Osteocyte (in vitro differentiated cells): ENCODE data around the gene XKR8. TPM values are rescaled to one million over a fixed set of nuclear protein-coding genes. Genes with fewer than 3 reads are reported as not detected.

ENCODE experiments used
- DNase-seq: peaks from one replicate; pipeline ENCODE4 v3.0.0; 2021; ENCODE audit warnings: mixed read lengths; ENCODE audit not compliant: unreplicated experiment; ENCODE audit errors: extremely low spot score
- H3K27ac Mint-ChIP-seq: one replicate; pipeline ENCODE4 v1.8.0; 2021; ENCODE audit warnings: mild to moderate bottlenecking, mixed read lengths; ENCODE audit not compliant: unreplicated experiment
- H3K27me3 Mint-ChIP-seq: one replicate; pipeline ENCODE4 v1.8.0; 2021; ENCODE audit warnings: mixed read lengths; ENCODE audit not compliant: unreplicated experiment
- H3K36me3 Mint-ChIP-seq: one replicate; pipeline ENCODE4 v1.8.0; 2021; ENCODE audit warnings: mixed read lengths; ENCODE audit not compliant: unreplicated experiment
- H3K4me1 Mint-ChIP-seq: one replicate; pipeline ENCODE4 v1.8.0; 2021; ENCODE audit warnings: mixed read lengths; ENCODE audit not compliant: unreplicated experiment
- H3K4me3 Mint-ChIP-seq: one replicate; pipeline ENCODE4 v1.8.0; 2021; ENCODE audit warnings: mild to moderate bottlenecking, moderate library complexity, mixed read lengths; ENCODE audit not compliant: unreplicated experiment
- H3K9me3 Mint-ChIP-seq: one replicate; pipeline ENCODE4 v1.8.0; 2021; ENCODE audit warnings: mixed read lengths; ENCODE audit not compliant: unreplicated experiment
- CTCF ChIP-seq: fragments of 200-600 bp; sonication (generic); IDR thresholded peaks from 2 replicates; pipeline ENCODE4 v1.5.0; 2021; ENCODE audit warnings: antibody characterized with exemption, mild to moderate bottlenecking, moderate library complexity
- total RNA-seq: library from RNA; stranded (reverse); gene quantifications from 2 replicates; pipeline ENCODE4 v1.2.1, GENCODE V29; 2021

Gene XKR8
- total RNA-seq, 1 donor from 2014 or later, result 3.8 TPM

DNA sequence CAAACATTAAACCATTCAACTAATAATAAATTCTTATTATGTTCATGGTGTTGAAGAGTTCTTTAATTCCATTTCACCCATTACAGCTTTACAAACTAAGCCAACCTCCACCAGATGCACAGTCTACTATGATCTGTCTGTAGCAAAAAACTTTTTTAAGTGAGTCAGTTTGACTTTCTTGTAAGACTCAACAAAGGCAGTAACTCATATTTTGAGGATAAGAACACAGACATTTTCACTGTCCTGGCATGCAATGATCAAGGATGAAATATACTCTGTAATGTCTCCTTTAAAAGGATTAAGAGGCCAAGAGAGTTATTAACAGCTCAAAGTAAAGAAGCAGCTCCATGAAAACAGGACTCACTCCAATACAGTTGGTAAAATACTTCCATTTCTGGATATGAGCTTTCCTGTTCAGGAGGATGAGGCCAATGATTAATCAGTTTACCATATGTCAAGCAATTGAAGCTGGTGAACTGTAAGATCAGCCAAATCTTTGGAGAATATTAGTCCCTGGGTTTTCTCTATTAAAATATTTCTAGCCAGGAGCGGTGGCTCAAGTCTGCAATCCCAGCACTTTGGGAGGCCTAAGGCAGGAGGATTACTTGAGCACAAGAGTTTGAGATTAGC is 20.6 kb downstream of the XKR8 start:
- TF ChIP-seq CTCF, result no peak
- Mint-ChIP-seq H3K4me1 (no peaks in the 10 kb centered on the region), H3K36me3 (peaks cover 9% of the 10 kb centered on the region), H3K9me3 (no peaks in the 10 kb centered on the region), H3K4me3 (no peak overlapping the region), H3K27me3 (no peaks in the 10 kb centered on the region), H3K27ac (no peak overlapping the region)
- DNase-seq, result no peak

GRCh38 chr1:27981145-27981544 is 21.4 kb downstream of the XKR8 start:
- Mint-ChIP-seq H3K4me1 (no peaks in the 10 kb centered on the region), H3K27me3 (no peaks in the 10 kb centered on the region), H3K36me3 (peaks cover 15% of the 10 kb centered on the region), H3K4me3 (no peak overlapping the region), H3K27ac (no peak overlapping the region), H3K9me3 (no peaks in the 10 kb centered on the region)
- no peak for DNase-seq
- no peak for TF ChIP-seq CTCF

DNA sequence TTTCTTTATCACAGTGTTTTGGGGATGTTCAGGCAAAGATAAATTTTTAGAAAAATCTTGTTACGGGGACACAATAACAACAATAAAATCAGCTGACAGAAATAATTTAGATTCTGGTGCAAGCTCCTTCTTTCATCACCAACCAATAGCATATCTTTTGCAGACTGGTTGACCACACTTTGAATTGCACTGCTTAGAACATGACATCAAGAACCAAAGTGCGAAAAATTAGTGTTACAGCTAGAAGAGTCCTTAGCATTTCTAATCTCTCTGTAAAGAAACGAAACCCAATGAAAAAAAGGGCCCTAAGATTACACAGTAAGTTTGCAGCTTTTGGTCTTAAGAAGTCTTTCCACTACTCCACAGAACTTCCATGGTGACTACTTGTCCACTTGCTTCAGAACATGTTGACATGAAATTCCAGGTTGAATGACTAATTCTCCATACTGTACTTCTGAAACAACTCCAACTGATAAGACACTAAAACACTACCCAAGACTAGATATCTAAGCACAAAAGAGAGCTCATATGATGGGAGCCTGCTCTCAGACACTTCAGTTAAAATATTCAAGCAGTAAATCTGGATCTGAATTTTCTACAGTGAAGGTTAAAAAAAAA is 31.3 kb downstream of the XKR8 start:
- no peak for TF ChIP-seq CTCF
- H3K27ac Mint-ChIP-seq, result no peak overlapping the region
- no peaks in the 10 kb centered on the region for H3K9me3 Mint-ChIP-seq
- H3K27me3 Mint-ChIP-seq, result no peaks in the 10 kb centered on the region
- no peak for DNase-seq
- H3K4me3 Mint-ChIP-seq, result no peak overlapping the region
- H3K36me3 Mint-ChIP-seq, result peaks cover 38% of the 10 kb centered on the region
- H3K4me1 Mint-ChIP-seq, result no peaks in the 10 kb centered on the region

DNA sequence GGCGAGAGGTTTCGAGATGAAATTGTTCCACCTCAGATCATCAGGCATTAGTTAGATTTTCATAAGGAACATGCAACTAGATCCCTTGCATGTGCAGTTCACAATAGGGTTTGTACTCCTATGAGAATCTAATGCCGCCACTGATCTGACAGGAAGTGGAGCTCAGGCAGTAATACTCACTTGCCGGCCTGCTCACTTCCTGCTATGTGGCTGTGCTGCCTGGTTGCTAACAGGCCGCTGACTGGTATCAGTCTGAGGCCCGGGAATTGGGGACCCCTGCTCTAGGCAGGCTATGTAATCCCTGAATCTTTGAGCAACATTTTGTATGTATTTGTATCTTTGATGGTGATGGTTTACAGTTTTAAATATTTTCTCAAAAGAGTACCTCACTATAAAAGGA is 32.5 kb downstream of the XKR8 start:
- Mint-ChIP-seq H3K4me1 (no peaks in the 10 kb centered on the region), H3K27me3 (no peaks in the 10 kb centered on the region), H3K9me3 (no peaks in the 10 kb centered on the region), H3K4me3 (no peak overlapping the region), H3K27ac (no peak overlapping the region), H3K36me3 (peaks cover 39% of the 10 kb centered on the region)
- TF ChIP-seq CTCF, result no peak
- DNase-seq, result no peak

DNA sequence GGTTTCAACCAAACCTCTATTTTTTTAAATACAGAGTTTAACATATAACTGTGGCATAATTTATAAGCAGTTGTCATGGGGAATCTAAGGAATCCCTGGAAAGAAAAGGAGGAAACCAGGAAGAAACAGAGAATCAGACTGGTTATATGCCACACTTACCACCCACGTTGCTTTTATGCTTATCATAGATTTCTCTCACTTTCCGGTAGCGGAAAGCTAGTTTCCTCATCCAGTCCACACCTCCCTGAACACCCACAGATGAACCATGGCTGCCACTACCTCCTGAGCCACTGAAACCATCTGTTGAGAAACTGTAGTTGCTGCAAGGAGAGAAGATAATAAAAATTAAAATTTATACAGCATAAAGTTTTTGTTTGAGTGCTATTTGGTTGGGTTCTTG is 33.5 kb downstream of the XKR8 start:
- H3K36me3 Mint-ChIP-seq, result peaks cover 35% of the 10 kb centered on the region

More for the DNA sequence above, 33.5 kb downstream of the XKR8 start:
- no peak overlapping the region for H3K4me3 Mint-ChIP-seq
- H3K9me3 Mint-ChIP-seq, result no peaks in the 10 kb centered on the region
- no peak for DNase-seq
- no peak for TF ChIP-seq CTCF
- H3K4me1 Mint-ChIP-seq, result no peaks in the 10 kb centered on the region
- no peak overlapping the region for H3K27ac Mint-ChIP-seq
- no peaks in the 10 kb centered on the region for H3K27me3 Mint-ChIP-seq
